Transverse colon (tissue), 4 donors: Measurements from ENCODE around the gene ETV6. TPM values are rescaled to one million over a fixed set of nuclear protein-coding genes. Genes with fewer than 3 reads are reported as not detected.

Source experiments
- DNase-seq: peaks from one replicate; pipeline ENCODE4 v3.0.0-alpha.2; 2019
- H3K27ac ChIP-seq, 4 donors: fragments of 200-600 bp; sonication (generic); 2 replicates each; pipeline ENCODE4 v1.5.1; 2016 to 2018; ENCODE audit warnings: inconsistent platforms in 4 of 4
- H3K27me3 ChIP-seq: fragments of 200-600 bp; sonication (generic); 2 replicates; pipeline ENCODE4 v1.5.1; 2017; ENCODE audit warnings: inconsistent platforms
- H3K36me3 ChIP-seq, 4 donors: fragments of 200-600 bp; sonication (generic); 2 replicates each; pipeline ENCODE4 v1.5.1; 2017 to 2019; ENCODE audit warnings: inconsistent platforms in 4 of 4
- H3K4me1 ChIP-seq, 4 donors: fragments of 200-600 bp; sonication (generic); 2 replicates each; pipeline ENCODE4 v1.5.1; 2017 to 2020; ENCODE audit warnings: inconsistent platforms in 4 of 4
- H3K4me3 ChIP-seq, 4 donors: fragments of 200-600 bp; sonication (generic); 1 replicate in 1 of 4; 2 replicates in 3 of 4; pipeline versions ENCODE4 v1.5.1 to v1.6.1; 2017 to 2019; ENCODE audit warnings: inconsistent platforms in 4 of 4
- H3K9me3 ChIP-seq, 2 donors: fragments of 200-600 bp; sonication (generic); 2 replicates each; pipeline ENCODE4 v1.5.1; 2017 to 2019; ENCODE audit warnings: inconsistent platforms in 2 of 2
- CTCF ChIP-seq, 5 experiments: fragments of 200-600 bp in 3 of 5; fragments of 450-650 bp in 2 of 5; sonication (generic) in 3 of 5; IDR thresholded peaks; 1 replicate in 2 of 5; 2 replicates in 3 of 5; pipeline ENCODE4 v1.5.1; 2016 to 2017; ENCODE audit warnings: antibody characterized with exemption in 5 of 5, inconsistent platforms in 3 of 5, mild to moderate bottlenecking in 2 of 5, moderate library complexity in 1 of 5
- EP300 ChIP-seq: sonication (generic); formaldehyde crosslinking; IDR thresholded peaks from one replicate; pipeline ENCODE4 v1.6.1; 2017; ENCODE audit warnings: antibody characterized with exemption, low read depth
- POLR2A ChIP-seq: fragments of 450-650 bp; IDR thresholded peaks from one replicate; pipeline ENCODE4 v1.6.1; 2016; ENCODE audit warnings: antibody characterized with exemption, mild to moderate bottlenecking, moderate library complexity
- POLR2AphosphoS5 ChIP-seq, 3 donors: sonication (generic); formaldehyde crosslinking; IDR thresholded peaks; one replicate each; pipeline ENCODE4 v1.6.1; 2016; ENCODE audit warnings: antibody characterized with exemption in 3 of 3
- WGBS, 2 donors: methylation state at CpG; one replicate each; pipeline ENCODE4 v1.1.5; 2018; ENCODE audit warnings: low coverage in 1 of 2; 5-methylcytosine and 5-hydroxymethylcytosine counted together
- in situ Hi-C, 4 donors: fragments of 200-750 bp; cut with MboI; loops; one replicate each; pipeline versions ENCODE4 v1.15.0 to v1.15.1; 2017; ENCODE audit warnings: low sequenced_read_pairs in 3 of 4, low pct_ligation_motif_present in 1 of 4, low pct_unique_long_range_greater_than_20kb in 1 of 4
- intact Hi-C: fragments of 100-400 bp; cut with DNase I; formaldehyde crosslinking; loops from one replicate; pipeline ENCODE4 v1.15.1; 2023; ENCODE audit warnings: low total_unique reads
- total RNA-seq, 4 donors: library from RNA; depleted of rRNA; stranded (reverse); fragments of >200 nt; gene quantifications; one replicate each; pipeline ENCODE4 v1.1.0, GENCODE V29; 2016

ETV6 gene
- total RNA-seq, 4 donors from 2014 or later, result 19.9 to 47.9 (median 41.0) TPM

- TF ChIP-seq CTCF (IDR thresholded peaks at IDR 0.05) (no peak), POLR2A (no peak), EP300 (no peak), POLR2AphosphoS5 (IDR thresholded peaks at IDR 0.05) (no peak)
- 84% methylated on average over 9 to 17 of the region's 17 CpGs for WGBS, 2 donors
- H3K36me3 ChIP-seq, result no peaks in the 10 kb centered on the region
- DNase-seq, result no peak
- H3K4me1 ChIP-seq, result peaks cover 22 to 52% (median 36%) of the 10 kb centered on the region in 4 donors
- no peak overlapping the region for H3K4me3 ChIP-seq
- no peaks in the 10 kb centered on the region for H3K9me3 ChIP-seq
- intact Hi-C loops (loop anchor here (10.0 kb wide), 1 partner anchor 205 kb away; no protein-coding TSS in a partner anchor), in situ Hi-C loops (no loop called here)
- H3K27ac ChIP-seq, result peak overlapping the region in 3 of 4 donors; percentile 26 to 86 (median 38)
- H3K27me3 ChIP-seq, result no peaks in the 10 kb centered on the region
These were observed 210.4 kb downstream of the ETV6 start for GRCh38 chr12:11859705-11860425.

- no peak for TF ChIP-seq POLR2A
- TF ChIP-seq CTCF (IDR thresholded peaks at IDR 0.05), result no peak
- no peak for TF ChIP-seq EP300
- TF ChIP-seq POLR2AphosphoS5 (IDR thresholded peaks at IDR 0.05), result no peak
- intact Hi-C loops, result no loop called here
- Histone ChIP-seq H3K36me3 (peaks cover 0 to 5% (median 2%) of the 10 kb centered on the region in 4 donors), H3K9me3 (peaks cover 4 to 8% of the 10 kb centered on the region in 2 donors), H3K27me3 (no peaks in the 10 kb centered on the region), H3K4me1 (peaks cover 22 to 38% (median 29%) of the 10 kb centered on the region in 4 donors), H3K27ac (peak overlapping the region; percentile 78 to 88 (median 82)), H3K4me3 (no peak overlapping the region)
- in situ Hi-C loops, result no loop called here
- WGBS, 2 donors, result 80% methylated on average over 1 to 5 of the region's 5 CpGs
- no peak for DNase-seq
These were observed 211.8 kb downstream of the ETV6 start for GRCh38 chr12:11861155-11861863.

- H3K36me3 ChIP-seq, result peaks cover 0 to 12% (median 2%) of the 10 kb centered on the region in 4 donors
- WGBS, 2 donors, result 90 to 92% methylated on average over 2 to 7 of the region's 7 CpGs
- intact Hi-C loops, result loop anchor here (2.0 kb wide), 1 partner anchor 23 kb away; no protein-coding TSS in a partner anchor
- H3K27me3 ChIP-seq, result no peaks in the 10 kb centered on the region
- no peak overlapping the region for H3K4me3 ChIP-seq
- peaks cover 4 to 12% of the 10 kb centered on the region in 2 donors for H3K9me3 ChIP-seq
- peaks cover 22 to 36% (median 28%) of the 10 kb centered on the region in 4 donors for H3K4me1 ChIP-seq
- H3K27ac ChIP-seq, result peak overlapping the region; percentile 78 to 88 (median 82)
- no peak for TF ChIP-seq CTCF (IDR thresholded peaks at IDR 0.05)
- TF ChIP-seq EP300, result no peak
- no peak for TF ChIP-seq POLR2A
- no peak for TF ChIP-seq POLR2AphosphoS5 (IDR thresholded peaks at IDR 0.05)
- DNase-seq, result no peak
- in situ Hi-C loops, result no loop called here
These were observed 212.6 kb downstream of the ETV6 start for GRCh38 chr12:11861864-11862600.
